Parathyroid adenoma (tissue), 2 donors: Measurements from ENCODE around the gene PROCR.
A peak's percentile ranks its signal among the peaks of the same experiment; 100 is the strongest.
"Not testable (repeated sequence)": the region's sequence is repeated elsewhere in the genome, so short reads cannot be mapped to it uniquely, and the experiment has no call there.

Experiments
- H2AFZ ChIP-seq: fragments of 300-600 bp; sonication (generic); one replicate; pipeline ENCODE4 v1.7.0; 2017; ENCODE audit warnings: antibody characterized with exemption, mild to moderate bottlenecking
- H3K27ac ChIP-seq: fragments of 300-600 bp; sonication (generic); one replicate; pipeline ENCODE4 v1.7.0; 2017
- H3K27me3 ChIP-seq: fragments of 300-600 bp; sonication (generic); one replicate; pipeline ENCODE4 v1.7.0; 2017; ENCODE audit warnings: low read length; ENCODE audit not compliant: control insufficient read depth, insufficient read depth
- H3K36me3 ChIP-seq: fragments of 300-600 bp; sonication (generic); one replicate; pipeline ENCODE4 v1.7.0; 2017; ENCODE audit warnings: low read length; ENCODE audit not compliant: control insufficient read depth, insufficient read depth
- H3K4me1 ChIP-seq: fragments of 300-600 bp; sonication (generic); one replicate; pipeline ENCODE4 v1.7.0; 2017; ENCODE audit warnings: control low read depth
- H3K4me2 ChIP-seq: fragments of 300-600 bp; sonication (generic); one replicate; pipeline ENCODE4 v1.7.0; 2017; ENCODE audit warnings: low read length
- H3K4me3 ChIP-seq: fragments of 300-600 bp; sonication (generic); one replicate; pipeline ENCODE4 v1.7.0; 2017; ENCODE audit warnings: low read depth, low read length
- H3K79me2 ChIP-seq: fragments of 300-600 bp; sonication (generic); one replicate; pipeline ENCODE4 v1.7.0; 2017; ENCODE audit warnings: control low read depth
- H3K9ac ChIP-seq: fragments of 300-600 bp; sonication (generic); one replicate; pipeline ENCODE4 v1.7.0; 2017; ENCODE audit warnings: mild to moderate bottlenecking
- H3K9me3 ChIP-seq: fragments of 300-600 bp; sonication (generic); one replicate; pipeline ENCODE4 v1.7.0; 2017; ENCODE audit warnings: low read length; ENCODE audit not compliant: control insufficient read depth
- TF ChIP-seq, protein P1 (sequence below): fragments of 300-600 bp; sonication (generic); IDR thresholded peaks from one replicate; pipeline ENCODE4 v1.7.0; 2017; ENCODE audit warnings: antibody characterized with exemption, mild to moderate bottlenecking
- donor health status: primary hyperparathyroidism.

Gene PROCR

DNA sequence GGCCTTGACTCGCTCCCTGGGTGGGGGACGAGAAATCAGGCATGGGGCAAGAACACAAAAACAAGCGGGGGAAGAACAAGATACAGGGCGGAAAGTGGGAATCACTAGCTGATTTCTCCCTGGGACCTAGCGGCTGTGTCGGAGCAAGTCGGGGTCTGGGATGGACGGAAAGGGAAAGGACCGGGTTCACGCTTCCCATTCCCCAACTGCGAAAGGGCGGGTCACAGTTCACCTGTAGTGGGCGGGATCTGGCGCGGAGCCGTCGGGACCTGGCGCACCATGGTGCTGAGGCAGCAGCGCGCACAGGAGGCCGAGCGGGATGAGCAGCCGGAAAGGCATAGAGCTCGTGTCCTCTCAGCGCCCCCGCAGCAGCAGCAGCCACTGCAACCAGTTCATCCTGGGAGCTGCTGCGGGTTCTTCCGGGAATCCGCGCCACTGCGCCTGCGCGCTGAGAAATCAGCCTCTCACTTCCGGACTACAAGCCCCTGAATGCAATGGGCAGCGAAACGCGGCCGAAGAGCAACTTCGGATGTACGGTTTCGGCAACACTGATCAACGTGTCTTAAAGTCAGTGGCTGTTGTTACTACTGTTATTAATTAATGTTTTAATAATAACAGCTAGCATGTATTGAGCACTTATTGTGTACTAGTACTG lies 24.8 kb upstream of the PROCR start, which contains the start of gene EDEM2:
TSS of gene EDEM2 (minus strand) at position 417 of the 655 bp plus-strand sequence. CDS start at position 339, 78 bp downstream.
- Histone ChIP-seq H3K27me3 (no peaks in the 10 kb centered on the region), H3K4me2 (peak within 1 kb of the TSS; percentile 94), H3K9ac (peak within 1 kb of the TSS; percentile 43), H3K27ac (peak within 1 kb of the TSS; percentile 69), H3K4me3 (peak within 1 kb of the TSS; percentile 93), H2AFZ (peak within 1 kb of the TSS; percentile 85), H3K4me1 (peaks cover 5% of the 10 kb centered on the region), H3K9me3 (no peaks in the 10 kb centered on the region), H3K36me3 (no peaks in the 10 kb centered on the region), H3K79me2 (no peaks in the 10 kb centered on the region)
- TF ChIP-seq, protein P1, sequence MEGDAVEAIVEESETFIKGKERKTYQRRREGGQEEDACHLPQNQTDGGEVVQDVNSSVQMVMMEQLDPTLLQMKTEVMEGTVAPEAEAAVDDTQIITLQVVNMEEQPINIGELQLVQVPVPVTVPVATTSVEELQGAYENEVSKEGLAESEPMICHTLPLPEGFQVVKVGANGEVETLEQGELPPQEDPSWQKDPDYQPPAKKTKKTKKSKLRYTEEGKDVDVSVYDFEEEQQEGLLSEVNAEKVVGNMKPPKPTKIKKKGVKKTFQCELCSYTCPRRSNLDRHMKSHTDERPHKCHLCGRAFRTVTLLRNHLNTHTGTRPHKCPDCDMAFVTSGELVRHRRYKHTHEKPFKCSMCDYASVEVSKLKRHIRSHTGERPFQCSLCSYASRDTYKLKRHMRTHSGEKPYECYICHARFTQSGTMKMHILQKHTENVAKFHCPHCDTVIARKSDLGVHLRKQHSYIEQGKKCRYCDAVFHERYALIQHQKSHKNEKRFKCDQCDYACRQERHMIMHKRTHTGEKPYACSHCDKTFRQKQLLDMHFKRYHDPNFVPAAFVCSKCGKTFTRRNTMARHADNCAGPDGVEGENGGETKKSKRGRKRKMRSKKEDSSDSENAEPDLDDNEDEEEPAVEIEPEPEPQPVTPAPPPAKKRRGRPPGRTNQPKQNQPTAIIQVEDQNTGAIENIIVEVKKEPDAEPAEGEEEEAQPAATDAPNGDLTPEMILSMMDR, result no peak

DNA sequence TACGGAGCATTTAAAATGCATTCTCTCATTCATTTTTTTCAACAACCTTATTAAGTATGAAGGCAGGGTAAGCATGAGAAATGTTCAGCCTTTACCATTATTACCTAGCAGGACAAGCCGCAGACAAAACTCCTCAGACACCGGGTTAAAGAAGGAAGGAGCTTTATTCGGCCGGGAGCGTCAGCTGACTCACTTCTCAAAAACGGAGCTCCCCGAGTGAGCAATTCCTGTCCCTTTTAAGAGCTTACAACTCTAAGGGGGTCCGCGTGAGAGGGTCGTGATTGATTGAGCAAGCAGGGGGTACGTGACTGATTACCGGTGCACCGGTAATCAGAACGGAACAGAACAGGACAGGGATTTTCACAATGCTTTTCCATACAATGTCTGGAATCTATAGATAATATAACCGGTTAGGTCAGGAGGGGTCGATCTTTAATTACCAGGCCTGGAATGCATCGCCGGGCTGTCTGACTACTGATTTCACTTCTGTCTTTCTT lies 24.2 kb upstream of the PROCR start:
- Histone ChIP-seq H3K27ac (peak overlapping the region; percentile 69), H3K4me2 (peak overlapping the region; percentile 94), H2AFZ (peak overlapping the region; percentile 85), H3K4me3 (peak overlapping the region; percentile 93)
- H3K9me3 ChIP-seq, H3K27me3 ChIP-seq, H3K36me3 ChIP-seq, H3K9ac ChIP-seq, H3K4me1 ChIP-seq, H3K79me2 ChIP-seq: not testable (repeated sequence)

DNA sequence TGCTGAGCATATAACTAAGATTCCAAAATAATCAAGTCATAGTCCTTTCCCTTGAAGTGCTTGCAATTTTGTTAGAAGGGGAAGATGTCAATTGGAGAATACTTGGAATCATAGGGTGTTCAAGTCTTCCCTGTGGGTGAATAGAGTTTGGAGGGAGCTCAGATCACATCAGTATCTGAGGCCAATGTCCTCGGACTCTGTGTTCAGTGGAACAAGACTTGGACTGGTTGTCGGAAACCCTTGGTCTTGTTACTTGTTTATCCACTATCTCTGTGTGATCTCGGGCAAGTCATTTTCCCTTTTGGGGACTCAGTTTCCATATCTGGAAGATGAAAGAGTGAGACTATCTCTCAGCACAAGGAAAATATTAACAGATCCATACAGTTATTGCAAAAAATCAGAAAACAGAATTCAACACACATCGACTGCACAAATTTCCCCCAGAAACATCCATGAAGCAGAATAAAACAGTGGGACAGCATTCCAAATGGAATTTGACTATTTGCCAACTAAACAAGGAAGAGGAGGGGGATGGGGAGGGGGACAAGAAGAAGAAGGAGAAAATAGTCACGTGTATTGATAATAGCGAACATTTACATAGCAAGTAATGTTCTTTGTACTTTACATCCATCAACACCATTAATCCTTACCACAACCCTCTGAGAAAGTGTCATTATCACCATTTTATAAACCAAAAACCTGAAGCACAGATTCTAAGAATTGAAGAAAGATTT lies 20.9 kb upstream of the PROCR start:
- Histone ChIP-seq H3K4me1 (no peaks in the 10 kb centered on the region), H3K9me3 (no peaks in the 10 kb centered on the region), H3K27ac (no peak overlapping the region), H3K36me3 (no peaks in the 10 kb centered on the region), H2AFZ (no peak overlapping the region), H3K79me2 (no peaks in the 10 kb centered on the region), H3K4me3 (no peak overlapping the region), H3K27me3 (no peaks in the 10 kb centered on the region), H3K4me2 (no peak overlapping the region), H3K9ac (no peak overlapping the region)
- TF ChIP-seq, protein P1, result no peak

DNA sequence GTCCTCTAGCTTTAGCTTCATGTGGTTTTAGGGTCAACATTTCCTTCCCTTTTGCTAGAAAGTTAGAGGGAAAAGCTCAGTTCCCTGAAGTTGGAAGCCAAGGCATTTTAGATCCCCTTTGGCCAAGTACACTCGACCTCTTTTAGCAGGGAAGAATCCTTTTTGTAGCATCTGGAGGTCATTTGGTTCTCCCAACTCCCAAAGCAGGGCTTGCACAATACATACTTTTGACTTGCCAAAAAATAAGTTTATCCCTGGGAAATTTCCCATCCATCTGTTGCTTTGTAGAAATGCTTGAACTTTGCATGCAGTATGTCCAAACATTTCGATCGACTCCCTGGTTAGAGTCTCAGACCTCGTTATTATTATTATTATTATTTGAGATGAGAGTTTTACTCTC lies 20.1 kb upstream of the PROCR start:
- H3K36me3 ChIP-seq, result no peaks in the 10 kb centered on the region
- no peaks in the 10 kb centered on the region for H3K27me3 ChIP-seq
- no peak overlapping the region for H3K4me2 ChIP-seq
- no peak overlapping the region for H3K27ac ChIP-seq
- no peak overlapping the region for H3K4me3 ChIP-seq
- no peak overlapping the region for H2AFZ ChIP-seq
- TF ChIP-seq, protein P1, result no peak
- H3K79me2 ChIP-seq, result no peaks in the 10 kb centered on the region
- no peaks in the 10 kb centered on the region for H3K9me3 ChIP-seq
- H3K9ac ChIP-seq, result no peak overlapping the region
- H3K4me1 ChIP-seq, result no peaks in the 10 kb centered on the region

DNA sequence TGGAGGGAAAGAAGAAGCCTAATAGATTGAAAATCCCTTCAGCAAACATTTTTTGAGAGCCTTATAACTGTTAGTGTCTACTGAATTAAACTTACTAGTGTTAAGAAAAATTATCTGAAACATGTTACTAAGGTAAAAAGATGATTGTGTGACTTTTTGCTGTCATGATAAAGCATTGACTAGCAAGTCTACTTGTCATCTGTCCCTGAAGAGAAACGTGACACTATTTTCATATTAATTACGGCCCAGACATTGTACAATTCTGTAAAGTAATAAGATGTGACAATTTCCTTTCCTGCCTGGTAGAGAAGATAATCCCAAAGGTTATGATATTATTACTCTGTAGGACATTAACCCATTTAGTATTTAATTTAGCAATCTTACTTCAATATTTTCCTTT lies 15.9 kb upstream of the PROCR start:
- no peak overlapping the region for H3K4me3 ChIP-seq
- H3K27ac ChIP-seq, result no peak overlapping the region
- H3K4me2 ChIP-seq, result no peak overlapping the region
- H3K9ac ChIP-seq, result no peak overlapping the region
- H2AFZ ChIP-seq, result no peak overlapping the region
- no peaks in the 10 kb centered on the region for H3K36me3 ChIP-seq
- no peaks in the 10 kb centered on the region for H3K9me3 ChIP-seq
- TF ChIP-seq, protein P1, result no peak
- no peaks in the 10 kb centered on the region for H3K79me2 ChIP-seq
- no peaks in the 10 kb centered on the region for H3K27me3 ChIP-seq
- H3K4me1 ChIP-seq, result no peaks in the 10 kb centered on the region
